T-helper 1 cell (primary cell): Measurements from ENCODE around the gene GAK.

Experiments
- DNase-seq, 5 donors: peaks; one replicate each; pipeline ENCODE4 v3.0.0-alpha.2; 2012 to 2020

The GAK gene

GRCh38 chr4:845836-846251, 86.3 kb downstream of the GAK start:
- DNase-seq = no peak

- DNase-seq = no peak
Observed at GRCh38 chr4:845233-845835, 86.8 kb downstream of the GAK start.

GRCh38 chr4:844752-845232, 87.3 kb downstream of the GAK start:
- DNase-seq = no peak

- DNase-seq = peak in 1 of 5 donors; percentile 10
Observed at GRCh38 chr4:839675-840443, 92.3 kb downstream of the GAK start.

GRCh38 chr4:837772-838171, 94.3 kb downstream of the GAK start:
- DNase-seq = no peak

- no peak for DNase-seq
Observed at GRCh38 chr4:836750-837301, 95.3 kb downstream of the GAK start.

GRCh38 chr4:836003-836511, 96.1 kb downstream of the GAK start:
- DNase-seq = no peak

GRCh38 chr4:835148-836002, 96.7 kb downstream of the GAK start:
- DNase-seq = no peak

GRCh38 chr4:834368-835147, 97.6 kb downstream of the GAK start:
- no peak for DNase-seq

GRCh38 chr4:833731-834367, 98.3 kb downstream of the GAK start:
- no peak for DNase-seq

- no peak for DNase-seq
Observed at GRCh38 chr4:833156-833555, 99.0 kb downstream of the GAK start.

- no peak for DNase-seq
Observed at GRCh38 chr4:832536-832935, 99.6 kb downstream of the GAK start.

- DNase-seq = no peak
Observed at GRCh38 chr4:832108-832507, 100.0 kb downstream of the GAK start.

GRCh38 chr4:831483-831805, 100.7 kb downstream of the GAK start:
- DNase-seq = no peak

- DNase-seq = no peak
Observed at GRCh38 chr4:830601-831482, 101.3 kb downstream of the GAK start.

GRCh38 chr4:829761-830600, 102.1 kb downstream of the GAK start:
- DNase-seq = no peak

- DNase-seq = no peak
Observed at GRCh38 chr4:829291-829690, 102.8 kb downstream of the GAK start.

- DNase-seq = no peak
Observed at GRCh38 chr4:828641-829271, 103.4 kb downstream of the GAK start.
